T-helper 17 cell (primary cell): ENCODE measurements around the gene BLOC1S6. TPM values are rescaled to one million over a fixed set of nuclear protein-coding genes. Genes with fewer than 3 reads are reported as not detected.

Experiments
- ATAC-seq: fragments of 150-1000 bp; cut with Tn5 transposase; 2 replicates; pipeline ENCODE4 v1.10.0; 2021; ENCODE audit warnings: mild to moderate bottlenecking, moderate library complexity
- DNase-seq, 3 donors: peaks; one replicate each; pipeline versions ENCODE4 v3.0.0 to v3.0.0-alpha.2; 2020 to 2021
- H3K9me3 ChIP-seq: one replicate; pipeline ENCODE4 v1.7.0; 2013; ENCODE audit warnings: low read length, mild to moderate bottlenecking; ENCODE audit not compliant: control insufficient read depth, poor library complexity, severe bottlenecking
- H3K27ac Mint-ChIP-seq: one replicate; pipeline ENCODE4 v1.8.0; 2022; ENCODE audit warnings: mild to moderate bottlenecking, moderate library complexity, mixed read lengths
- H3K27me3 Mint-ChIP-seq: one replicate; pipeline ENCODE4 v1.8.0; 2022; ENCODE audit warnings: mixed read lengths
- H3K36me3 Mint-ChIP-seq: one replicate; pipeline ENCODE4 v1.8.0; 2022; ENCODE audit warnings: low read depth, mixed read lengths
- H3K4me1 Mint-ChIP-seq: one replicate; pipeline ENCODE4 v1.8.0; 2022; ENCODE audit warnings: mild to moderate bottlenecking, mixed read lengths
- H3K4me3 Mint-ChIP-seq: one replicate; pipeline ENCODE4 v1.8.0; 2022; ENCODE audit warnings: mild to moderate bottlenecking, moderate library complexity, mixed read lengths
- total RNA-seq, 4 donors: library from RNA in 2 of 4; stranded (reverse) in 2 of 4; gene quantifications; one replicate each; pipeline ENCODE4 v1.2.3 and lab custom pipeline; 2022 to 2026

Gene BLOC1S6
- total RNA-seq, 2 donors from 2014 or later: 48.5 to 66.2 TPM

DNA sequence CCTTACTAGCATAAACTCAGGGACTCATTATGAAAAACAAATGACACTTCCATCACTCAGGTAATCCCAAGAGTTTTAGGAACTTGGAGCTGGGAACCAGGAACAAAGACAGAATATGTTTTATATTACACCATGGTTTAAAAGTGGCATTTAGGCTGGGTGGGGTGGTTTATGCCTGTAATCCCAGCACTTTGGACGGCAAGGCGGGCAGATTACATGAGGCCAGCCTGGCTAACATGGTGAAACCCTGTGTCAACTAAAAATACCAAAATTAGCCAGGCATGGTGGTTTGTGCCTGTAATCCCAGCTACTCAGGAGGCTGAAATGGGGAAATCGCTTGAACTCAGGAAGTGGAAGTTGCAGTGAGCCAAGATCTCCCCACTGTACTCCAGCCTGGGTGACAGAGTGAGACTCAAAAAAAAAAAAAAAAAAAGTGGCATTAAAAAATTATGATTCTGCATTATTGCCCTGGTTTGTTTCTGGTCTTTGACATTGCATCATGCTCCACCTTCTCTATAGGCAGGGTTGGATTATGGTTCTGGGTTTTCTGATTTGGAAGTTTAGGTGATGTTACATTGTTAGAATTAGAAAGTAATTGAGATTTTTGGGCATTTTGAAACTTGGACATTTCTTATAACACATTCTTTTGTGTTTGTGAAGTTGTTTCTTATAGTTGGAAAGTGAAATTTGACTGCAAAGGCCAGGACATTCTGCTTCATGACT, 66.7 kb downstream of the BLOC1S6 start:
- Mint-ChIP-seq H3K27me3 (no peaks in the 10 kb centered on the region), H3K4me3 (no peak overlapping the region), H3K36me3 (no peaks in the 10 kb centered on the region), H3K27ac (peak overlapping the region; percentile 59), H3K4me1 (peaks cover 45% of the 10 kb centered on the region)
- H3K9me3 ChIP-seq: no peaks in the 10 kb centered on the region
- DNase-seq (no peak), ATAC-seq (no peak)

DNA sequence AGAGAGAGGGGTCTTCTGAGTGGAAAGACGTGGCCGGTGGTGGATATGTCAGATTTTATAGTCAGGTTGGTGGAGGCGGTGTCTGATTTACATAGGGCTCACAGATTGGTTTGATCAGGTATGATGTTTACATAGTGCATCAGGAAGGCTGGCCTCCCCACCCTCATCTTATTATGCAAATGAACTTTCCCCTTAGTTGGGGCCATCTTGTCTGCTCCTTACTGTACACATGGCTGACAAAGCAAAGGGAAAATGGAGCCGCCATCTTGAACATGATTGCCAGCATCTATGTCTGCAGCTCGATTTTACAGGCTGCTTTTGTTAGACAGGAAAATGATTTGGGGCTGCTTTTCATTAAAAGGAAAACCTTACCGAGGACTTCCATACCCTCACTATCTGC, 67.6 kb downstream of the BLOC1S6 start:
- H3K4me1 Mint-ChIP-seq: peaks cover 46% of the 10 kb centered on the region
- H3K27ac Mint-ChIP-seq: no peak overlapping the region
- H3K4me3 Mint-ChIP-seq: no peak overlapping the region
- H3K9me3 ChIP-seq: no peaks in the 10 kb centered on the region
- H3K36me3 Mint-ChIP-seq: peaks cover 3% of the 10 kb centered on the region
- H3K27me3 Mint-ChIP-seq: no peaks in the 10 kb centered on the region
- ATAC-seq (no peak), DNase-seq (no peak)

DNA sequence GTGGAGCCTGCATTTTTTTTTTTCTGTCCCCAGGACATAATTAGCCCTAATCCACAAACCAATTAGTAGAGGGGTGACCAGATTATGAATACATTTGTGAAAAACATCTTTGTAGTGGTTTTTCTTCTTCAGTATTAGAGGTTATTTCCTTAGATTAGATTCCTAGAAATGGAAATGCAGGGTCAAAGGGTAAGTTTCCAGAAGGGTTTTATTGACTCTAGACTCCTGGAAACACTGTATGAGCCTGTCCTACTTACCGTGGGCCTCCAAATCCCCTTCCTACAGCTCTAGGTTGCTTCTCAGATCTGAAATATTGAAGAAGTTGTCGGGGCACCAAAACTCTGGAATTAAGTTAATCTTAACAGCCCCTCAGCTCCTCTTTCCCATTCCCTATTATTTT, 70.1 kb downstream of the BLOC1S6 start:
- ATAC-seq (no peak), DNase-seq (no peak)
- peaks cover 43% of the 10 kb centered on the region for H3K4me1 Mint-ChIP-seq
- no peaks in the 10 kb centered on the region for H3K9me3 ChIP-seq
- peak overlapping the region; percentile 75 for H3K27ac Mint-ChIP-seq
- H3K4me3 Mint-ChIP-seq: no peak overlapping the region
- peaks cover 5% of the 10 kb centered on the region for H3K36me3 Mint-ChIP-seq
- H3K27me3 Mint-ChIP-seq: no peaks in the 10 kb centered on the region

DNA sequence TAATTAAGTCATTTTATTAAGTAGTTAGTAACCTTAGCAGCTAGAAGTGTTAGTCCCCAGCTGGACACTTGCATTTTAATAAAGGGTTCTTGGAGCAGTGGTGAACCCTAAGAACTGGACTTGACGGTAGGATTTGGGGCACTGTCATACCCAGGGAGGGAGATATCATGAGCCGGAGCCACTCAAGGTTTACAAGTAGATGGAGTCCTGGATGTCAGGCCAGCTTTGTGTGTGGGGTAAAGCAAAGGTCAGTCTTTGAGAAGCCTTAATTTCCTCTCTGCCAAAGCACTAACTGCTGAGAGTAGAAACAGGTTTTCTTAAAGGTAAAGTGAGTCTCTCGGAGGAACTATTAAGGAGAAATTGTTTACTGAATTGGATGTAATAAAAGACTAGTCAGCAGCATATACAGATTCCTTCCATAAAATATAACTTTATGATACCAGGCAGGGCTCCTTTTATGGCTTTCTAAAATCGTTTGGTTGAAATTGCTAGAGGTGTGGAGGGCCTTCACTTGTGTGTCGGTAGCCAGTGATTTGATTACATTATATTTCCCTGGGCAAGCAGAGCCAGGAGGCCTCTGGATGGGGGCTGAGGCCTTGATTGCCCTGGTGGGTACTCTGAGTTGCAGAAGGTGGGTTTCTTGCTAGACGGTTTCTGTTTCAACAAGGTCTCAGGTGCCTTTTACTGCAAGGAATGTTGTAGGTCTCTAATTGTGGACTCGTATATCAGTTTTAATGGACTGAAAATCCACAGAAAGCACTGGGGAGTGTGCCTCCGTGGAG, 70.8 kb downstream of the BLOC1S6 start:
- peaks cover 5% of the 10 kb centered on the region for H3K36me3 Mint-ChIP-seq
- peak overlapping the region; percentile 75 for H3K27ac Mint-ChIP-seq
- no peak overlapping the region for H3K4me3 Mint-ChIP-seq
- ATAC-seq (no peak), DNase-seq (no peak)
- no peaks in the 10 kb centered on the region for H3K9me3 ChIP-seq
- no peaks in the 10 kb centered on the region for H3K27me3 Mint-ChIP-seq
- peaks cover 42% of the 10 kb centered on the region for H3K4me1 Mint-ChIP-seq

Other genes starting within 250 kb of the BLOC1S6 start
- gene GATM, start 208.8 kb upstream of the BLOC1S6 start, total RNA-seq: under 1 TPM in 1 of 2 donors, not detected in 1; 0.32 TPM
- 1 to 10 TPM; 2.2 to 2.4 TPM for gene SLC30A4, start 64.6 kb upstream of the BLOC1S6 start, total RNA-seq
- gene SQOR, start 47.6 kb downstream of the BLOC1S6 start, total RNA-seq: 10 to 100 TPM; 36.5 to 39.0 TPM